WERI-Rb-1 (cell line): ENCODE measurements around the gene CEBPB.

ENCODE experiments used
- DNase-seq: peaks from one replicate; pipeline ENCODE4 v3.0.0-alpha.2; 2020
- H3K27ac ChIP-seq: fragments of 250-450 bp; sonication (Bioruptor Pico); 2 replicates; pipeline ENCODE4 v1.5.1; 2020; ENCODE audit warnings: mild to moderate bottlenecking, moderate library complexity
- H3K27me3 ChIP-seq: fragments of 250-450 bp; sonication (Bioruptor Pico); 2 replicates; pipeline ENCODE4 v1.5.1; 2021; ENCODE audit warnings: mild to moderate bottlenecking, low read depth, moderate library complexity; ENCODE audit not compliant: insufficient read depth, severe bottlenecking
- H3K36me3 ChIP-seq: fragments of 250-450 bp; sonication (Bioruptor Pico); 2 replicates; pipeline ENCODE4 v1.5.1; 2020; ENCODE audit warnings: mild to moderate bottlenecking, moderate library complexity
- H3K4me3 ChIP-seq: 2 replicates; pipeline ENCODE4 v1.5.1; 2011; ENCODE audit warnings: low read depth, mild to moderate bottlenecking, control low read depth, low read length
- H3K9me3 ChIP-seq: fragments of 250-450 bp; sonication (Bioruptor Pico); 2 replicates; pipeline ENCODE4 v1.5.1; 2021; ENCODE audit warnings: mild to moderate bottlenecking, moderate library complexity; ENCODE audit not compliant: severe bottlenecking
- CTCF ChIP-seq: IDR thresholded peaks from 2 replicates; pipeline ENCODE4 v1.5.1; 2011; ENCODE audit warnings: low read depth, mild to moderate bottlenecking, control low read depth, inconsistent platforms, low read length

The CEBPB gene

GRCh38 chr20:50211091-50211490 is 20.5 kb downstream of the CEBPB start:
- DNase-seq = no peak
- no peaks in the 10 kb centered on the region for H3K27me3 ChIP-seq
- TF ChIP-seq CTCF = no peak
- H3K4me3 ChIP-seq = no peak overlapping the region
- H3K9me3 ChIP-seq = no peaks in the 10 kb centered on the region
- H3K27ac ChIP-seq = no peak overlapping the region
- H3K36me3 ChIP-seq = no peaks in the 10 kb centered on the region

- no peaks in the 10 kb centered on the region for H3K36me3 ChIP-seq
- DNase-seq = no peak
- no peaks in the 10 kb centered on the region for H3K9me3 ChIP-seq
- no peaks in the 10 kb centered on the region for H3K27me3 ChIP-seq
- TF ChIP-seq CTCF = no peak
- no peak overlapping the region for H3K4me3 ChIP-seq
- H3K27ac ChIP-seq = no peak overlapping the region
Measured at GRCh38 chr20:50213531-50214106, 23.0 kb downstream of the CEBPB start.

- no peaks in the 10 kb centered on the region for H3K9me3 ChIP-seq
- DNase-seq = no peak
- H3K27ac ChIP-seq = no peak overlapping the region
- no peak for TF ChIP-seq CTCF
- H3K36me3 ChIP-seq = no peaks in the 10 kb centered on the region
- no peak overlapping the region for H3K4me3 ChIP-seq
- no peaks in the 10 kb centered on the region for H3K27me3 ChIP-seq
Measured at GRCh38 chr20:50214226-50215024, 23.8 kb downstream of the CEBPB start.

- Histone ChIP-seq H3K4me3 (no peak overlapping the region), H3K36me3 (no peaks in the 10 kb centered on the region), H3K27me3 (no peaks in the 10 kb centered on the region), H3K9me3 (no peaks in the 10 kb centered on the region), H3K27ac (no peak overlapping the region)
- no peak for DNase-seq
- TF ChIP-seq CTCF = no peak
Measured at GRCh38 chr20:50215101-50215690, 24.6 kb downstream of the CEBPB start.

- Histone ChIP-seq H3K27me3 (no peaks in the 10 kb centered on the region), H3K27ac (no peak overlapping the region), H3K4me3 (no peak overlapping the region), H3K36me3 (no peaks in the 10 kb centered on the region), H3K9me3 (no peaks in the 10 kb centered on the region)
- no peak for DNase-seq
- no peak for TF ChIP-seq CTCF
Measured at GRCh38 chr20:50215926-50216325, 25.3 kb downstream of the CEBPB start.
